OCI-LY1 (cell line): ENCODE data around the gene SFTPB.

ENCODE experiments used
- H2AFZ ChIP-seq: fragments of 200-600 bp; sonication (generic), shearing (Covaris generic); 2 replicates; pipeline ENCODE4 v1.6.0; 2014; ENCODE audit warnings: antibody characterized with exemption, mild to moderate bottlenecking, low read length
- H3F3A ChIP-seq: fragments of 200-600 bp; sonication (generic), shearing (Covaris generic); 2 replicates; pipeline ENCODE4 v1.6.0; 2014; ENCODE audit warnings: mild to moderate bottlenecking, antibody characterized with exemption, low read length, moderate library complexity; ENCODE audit not compliant: insufficient read depth
- H3K27ac ChIP-seq: fragments of 200-600 bp; sonication (generic); 2 replicates; pipeline ENCODE4 v1.5.1; 2014; ENCODE audit warnings: low read length, mixed run types, mild to moderate bottlenecking, low read depth; ENCODE audit not compliant: poor library complexity, severe bottlenecking
- H3K27me3 ChIP-seq: fragments of 200-600 bp; sonication (generic); 2 replicates; pipeline ENCODE4 v1.6.0; 2014; ENCODE audit warnings: antibody characterized with exemption, mild to moderate bottlenecking, low read length, moderate library complexity; ENCODE audit not compliant: insufficient read depth
- H3K36me3 ChIP-seq: fragments of 200-600 bp; sonication (generic); 2 replicates; pipeline ENCODE4 v1.6.1; 2014; ENCODE audit warnings: mild to moderate bottlenecking, antibody characterized with exemption, low read length, moderate library complexity, mixed read lengths; ENCODE audit not compliant: insufficient read depth
- H3K4me1 ChIP-seq: fragments of 200-600 bp; sonication (generic); 2 replicates; pipeline ENCODE4 v1.5.1; 2014; ENCODE audit warnings: mild to moderate bottlenecking, low read length, moderate library complexity; ENCODE audit not compliant: insufficient read depth, severe bottlenecking
- H3K4me2 ChIP-seq: fragments of 200-600 bp; sonication (generic), shearing (Covaris generic); 2 replicates; pipeline ENCODE4 v1.6.1; 2014; ENCODE audit warnings: low read length
- H3K4me3 ChIP-seq: fragments of 200-600 bp; sonication (generic); 2 replicates; pipeline ENCODE4 v1.5.1; 2014; ENCODE audit warnings: low read length, low read depth, mild to moderate bottlenecking, mixed read lengths; ENCODE audit not compliant: poor library complexity, severe bottlenecking
- H3K79me2 ChIP-seq: fragments of 200-600 bp; shearing (Covaris generic); 2 replicates; pipeline ENCODE4 v1.6.1; 2016; ENCODE audit warnings: mixed run types, low read length, mixed read lengths; ENCODE audit not compliant: insufficient read depth
- H3K9ac ChIP-seq: fragments of 200-600 bp; sonication (generic), shearing (Covaris generic); 2 replicates; pipeline ENCODE4 v1.6.1; 2014; ENCODE audit warnings: mild to moderate bottlenecking, low read length, mixed read lengths
- H3K9me2 ChIP-seq: fragments of 200-600 bp; sonication (generic), shearing (Covaris generic); 2 replicates; pipeline ENCODE4 v1.6.1; 2014; ENCODE audit warnings: low read depth, mild to moderate bottlenecking, low read length, mixed read lengths
- H3K9me3 ChIP-seq: fragments of 200-600 bp; shearing (Covaris generic); 2 replicates; pipeline ENCODE4 v1.6.1; 2014; ENCODE audit warnings: low read length, mixed read lengths
- H4K20me1 ChIP-seq: fragments of 200-600 bp; sonication (generic), shearing (Covaris generic); 2 replicates; pipeline ENCODE4 v1.6.0; 2016; ENCODE audit warnings: mild to moderate bottlenecking, low read length; ENCODE audit not compliant: insufficient read depth
- EZH2 ChIP-seq: fragments of 200-600 bp; sonication (generic), shearing (Covaris generic); IDR thresholded peaks from 2 replicates; pipeline ENCODE4 v1.8.0; 2017; ENCODE audit warnings: borderline replicate concordance, mixed run types, mild to moderate bottlenecking, antibody characterized with exemption, low read length, moderate library complexity, mixed read lengths
- TF ChIP-seq, protein P1 (sequence below): fragments of 200-600 bp; sonication (generic), shearing (Covaris generic); IDR thresholded peaks from 2 replicates; pipeline ENCODE4 v1.5.1; 2017; ENCODE audit warnings: mild to moderate bottlenecking, antibody characterized with exemption, low read length, moderate library complexity, mixed read lengths

The SFTPB gene

DNA sequence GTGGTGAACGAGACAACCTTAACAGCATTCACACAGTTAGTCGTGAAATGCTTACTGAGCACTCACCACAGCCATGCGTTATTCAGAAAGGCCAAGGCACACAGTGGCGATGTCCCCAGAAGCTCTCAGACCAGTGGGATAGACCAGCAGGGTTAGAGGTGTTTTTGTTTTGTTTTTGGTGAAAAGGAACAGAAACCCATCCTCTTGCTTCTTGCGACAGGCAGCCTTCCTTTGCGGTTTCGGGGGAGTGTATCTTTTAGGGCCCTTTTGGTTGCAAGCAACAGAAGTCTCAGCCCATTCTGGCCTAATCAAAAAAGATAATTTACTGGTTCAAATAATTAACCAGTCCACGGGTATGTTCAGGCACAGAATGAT is 30.9 kb upstream of the SFTPB start:
- H3K79me2 ChIP-seq = no peaks in the 10 kb centered on the region
- no peaks in the 10 kb centered on the region for H3K36me3 ChIP-seq
- H3K9me3 ChIP-seq = no peaks in the 10 kb centered on the region
- TF ChIP-seq EZH2 = no peak
- TF ChIP-seq, protein P1, sequence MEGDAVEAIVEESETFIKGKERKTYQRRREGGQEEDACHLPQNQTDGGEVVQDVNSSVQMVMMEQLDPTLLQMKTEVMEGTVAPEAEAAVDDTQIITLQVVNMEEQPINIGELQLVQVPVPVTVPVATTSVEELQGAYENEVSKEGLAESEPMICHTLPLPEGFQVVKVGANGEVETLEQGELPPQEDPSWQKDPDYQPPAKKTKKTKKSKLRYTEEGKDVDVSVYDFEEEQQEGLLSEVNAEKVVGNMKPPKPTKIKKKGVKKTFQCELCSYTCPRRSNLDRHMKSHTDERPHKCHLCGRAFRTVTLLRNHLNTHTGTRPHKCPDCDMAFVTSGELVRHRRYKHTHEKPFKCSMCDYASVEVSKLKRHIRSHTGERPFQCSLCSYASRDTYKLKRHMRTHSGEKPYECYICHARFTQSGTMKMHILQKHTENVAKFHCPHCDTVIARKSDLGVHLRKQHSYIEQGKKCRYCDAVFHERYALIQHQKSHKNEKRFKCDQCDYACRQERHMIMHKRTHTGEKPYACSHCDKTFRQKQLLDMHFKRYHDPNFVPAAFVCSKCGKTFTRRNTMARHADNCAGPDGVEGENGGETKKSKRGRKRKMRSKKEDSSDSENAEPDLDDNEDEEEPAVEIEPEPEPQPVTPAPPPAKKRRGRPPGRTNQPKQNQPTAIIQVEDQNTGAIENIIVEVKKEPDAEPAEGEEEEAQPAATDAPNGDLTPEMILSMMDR = no peak
- no peak overlapping the region for H3K4me2 ChIP-seq
- no peak overlapping the region for H3K4me3 ChIP-seq
- no peak overlapping the region for H3K27ac ChIP-seq
- H3K27me3 ChIP-seq = no peaks in the 10 kb centered on the region
- H4K20me1 ChIP-seq = no peaks in the 10 kb centered on the region
- H3K9ac ChIP-seq = no peak overlapping the region
- H2AFZ ChIP-seq = no peak overlapping the region
- H3F3A ChIP-seq = no peaks in the 10 kb centered on the region
- H3K9me2 ChIP-seq = no peaks in the 10 kb centered on the region
- H3K4me1 ChIP-seq = no peaks in the 10 kb centered on the region

DNA sequence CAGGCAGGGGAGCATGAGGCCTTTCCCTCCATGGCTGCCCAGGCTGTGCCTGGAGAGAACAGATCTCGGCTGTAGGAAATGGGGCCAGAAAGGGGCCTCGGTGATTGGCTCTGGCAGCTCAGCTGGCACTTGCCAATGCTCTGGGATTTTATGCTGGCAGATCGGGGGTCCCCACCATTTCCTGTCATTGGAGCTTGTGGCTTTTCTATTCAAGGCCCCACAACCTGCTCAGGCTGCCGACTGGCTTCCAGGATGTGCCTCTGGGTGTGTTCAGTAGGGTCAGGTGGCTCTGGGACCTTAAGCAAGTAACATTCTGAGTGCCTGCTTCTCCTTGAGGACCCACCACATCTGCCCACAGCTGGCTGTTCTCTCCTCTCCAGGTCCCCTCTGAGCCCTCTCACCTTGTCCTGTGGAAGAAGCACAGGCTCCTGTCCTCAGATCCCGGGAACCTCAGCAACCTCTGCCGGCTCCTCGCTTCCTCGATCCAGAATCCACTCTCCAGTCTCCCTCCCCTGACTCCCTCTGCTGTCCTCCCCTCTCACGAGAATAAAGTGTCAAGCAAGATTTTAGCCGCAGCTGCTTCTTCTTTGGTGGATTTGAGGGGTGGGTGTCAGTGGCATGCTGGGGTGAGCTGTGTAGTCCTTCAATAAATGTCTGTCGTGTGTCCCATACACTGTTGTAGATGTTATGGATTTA is 30.3 kb upstream of the SFTPB start:
- Histone ChIP-seq H2AFZ (no peak overlapping the region), H3K36me3 (no peaks in the 10 kb centered on the region), H3K79me2 (no peaks in the 10 kb centered on the region), H3F3A (no peaks in the 10 kb centered on the region), H4K20me1 (no peaks in the 10 kb centered on the region), H3K4me2 (no peak overlapping the region), H3K9ac (no peak overlapping the region), H3K27ac (no peak overlapping the region), H3K9me3 (no peaks in the 10 kb centered on the region), H3K9me2 (no peaks in the 10 kb centered on the region), H3K4me3 (no peak overlapping the region), H3K27me3 (no peaks in the 10 kb centered on the region), H3K4me1 (no peaks in the 10 kb centered on the region)
- TF ChIP-seq, protein P1 = no peak
- no peak for TF ChIP-seq EZH2

DNA sequence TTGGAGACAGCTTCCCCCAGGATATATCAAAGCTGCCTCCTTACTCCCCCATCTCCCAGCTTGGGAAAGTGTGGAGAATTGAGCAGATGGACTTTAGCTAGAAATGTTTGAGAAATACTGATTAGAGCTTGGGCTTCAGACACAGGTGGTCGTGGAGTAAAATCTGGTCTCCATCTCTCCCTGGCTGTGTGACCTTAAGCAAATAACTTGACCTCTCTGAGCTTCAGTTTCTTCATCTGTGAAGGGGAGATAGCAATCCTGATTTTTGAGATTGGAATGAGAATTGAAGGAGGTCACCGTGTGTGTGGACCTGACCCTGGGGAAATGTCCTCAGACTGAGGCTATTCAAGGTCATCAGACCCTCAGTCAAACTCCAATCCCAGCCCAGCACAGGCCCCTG is 29.7 kb upstream of the SFTPB start:
- no peaks in the 10 kb centered on the region for H4K20me1 ChIP-seq
- no peaks in the 10 kb centered on the region for H3F3A ChIP-seq
- no peak overlapping the region for H2AFZ ChIP-seq
- no peaks in the 10 kb centered on the region for H3K36me3 ChIP-seq
- no peaks in the 10 kb centered on the region for H3K4me1 ChIP-seq
- no peak overlapping the region for H3K4me3 ChIP-seq
- TF ChIP-seq EZH2 = no peak
- TF ChIP-seq, protein P1 = no peak
- H3K27me3 ChIP-seq = no peaks in the 10 kb centered on the region
- no peaks in the 10 kb centered on the region for H3K9me2 ChIP-seq
- H3K27ac ChIP-seq = no peak overlapping the region
- H3K79me2 ChIP-seq = no peaks in the 10 kb centered on the region
- H3K4me2 ChIP-seq = no peak overlapping the region
- no peaks in the 10 kb centered on the region for H3K9me3 ChIP-seq
- H3K9ac ChIP-seq = no peak overlapping the region
